ENCODE data around the gene HCFC1. TPM values are rescaled to one million over a fixed set of nuclear protein-coding genes. Genes with fewer than 3 reads are reported as not detected.

HCFC1 gene
- total and polyA plus RNA-seq, 7 donors, result 15.1 to 50.1 (median 33.1) TPM

- Histone ChIP-seq H3K27me3 (ENCODE audit: insufficient read depth in 3 of 3, low read length in 2 of 3) (peaks cover 0 to 51% (median 1%) of the 10 kb centered on the region in 3 donors), H3K9me3 (no peaks in the 10 kb centered on the region), H3K4me1 (no peaks in the 10 kb centered on the region), H3K36me3 (ENCODE audit: insufficient read depth in 1 of 2, low read depth in 1 of 2) (no peaks in the 10 kb centered on the region), H3K27ac (no peak overlapping the region), H3K4me3 (no peak overlapping the region)
- intact Hi-C loops (cut with DNase I), result no loop called here
- WGBS, 3 donors, result 80 to 87% (median 84%) methylated on average over 9 to 12 of the region's 12 CpGs
- no peak for TF ChIP-seq CTCF (IDR thresholded peaks at IDR 0.05)
- ATAC-seq (no peak), DNase-seq (no peak)
These were observed 64.2 kb downstream of the HCFC1 start for GRCh38 chrX:153907456-153907855.

GRCh38 chrX:153906126-153906917, 65.3 kb downstream of the HCFC1 start:
- intact Hi-C loops (cut with DNase I), result no loop called here
- H3K4me3 ChIP-seq, result no peak overlapping the region
- H3K36me3 ChIP-seq (ENCODE audit: insufficient read depth in 1 of 2, low read depth in 1 of 2), result no peaks in the 10 kb centered on the region
- H3K9me3 ChIP-seq, result no peaks in the 10 kb centered on the region
- TF ChIP-seq CTCF (IDR thresholded peaks at IDR 0.05), result no peak
- 58 to 70% (median 69%) methylated on average over 15 to 27 of the region's 27 CpGs for WGBS, 3 donors
- no peak for ATAC-seq
- H3K4me1 ChIP-seq, result no peaks in the 10 kb centered on the region
- no peak overlapping the region for H3K27ac ChIP-seq
- H3K27me3 ChIP-seq (ENCODE audit: insufficient read depth in 3 of 3, low read length in 2 of 3), result peaks cover 0 to 41% (median 1%) of the 10 kb centered on the region in 3 donors
- no peak for DNase-seq

DNA sequence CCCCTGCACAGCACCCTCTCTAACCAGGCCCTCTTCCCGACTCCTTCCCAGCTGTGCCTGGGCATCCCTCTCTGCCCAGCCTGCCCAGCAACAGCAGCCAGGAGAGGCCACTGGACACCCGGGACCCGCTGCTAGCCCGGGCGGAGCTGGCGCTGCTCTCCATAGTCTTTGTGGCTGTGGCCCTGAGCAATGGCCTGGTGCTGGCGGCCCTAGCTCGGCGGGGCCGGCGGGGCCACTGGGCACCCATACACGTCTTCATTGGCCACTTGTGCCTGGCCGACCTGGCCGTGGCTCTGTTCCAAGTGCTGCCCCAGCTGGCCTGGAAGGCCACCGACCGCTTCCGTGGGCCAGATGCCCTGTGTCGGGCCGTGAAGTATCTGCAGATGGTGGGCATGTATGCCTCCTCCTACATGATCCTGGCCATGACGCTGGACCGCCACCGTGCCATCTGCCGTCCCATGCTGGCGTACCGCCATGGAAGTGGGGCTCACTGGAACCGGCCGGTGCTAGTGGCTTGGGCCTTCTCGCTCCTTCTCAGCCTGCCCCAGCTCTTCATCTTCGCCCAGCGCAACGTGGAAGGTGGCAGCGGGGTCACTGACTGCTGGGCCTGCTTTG, 66.0 kb downstream of the HCFC1 start:
- H3K27ac ChIP-seq, result no peak overlapping the region
- no peaks in the 10 kb centered on the region for H3K9me3 ChIP-seq
- H3K27me3 ChIP-seq (ENCODE audit: insufficient read depth in 3 of 3, low read length in 2 of 3), result peaks cover 0 to 40% (median 1%) of the 10 kb centered on the region in 3 donors
- ATAC-seq (no peak), DNase-seq (no peak)
- no peaks in the 10 kb centered on the region for H3K4me1 ChIP-seq
- 24 to 58% (median 43%) methylated on average over 18 to 32 of the region's 32 CpGs for WGBS, 3 donors
- TF ChIP-seq CTCF (IDR thresholded peaks at IDR 0.05), result no peak
- no peaks in the 10 kb centered on the region for H3K36me3 ChIP-seq (ENCODE audit: insufficient read depth in 1 of 2, low read depth in 1 of 2)
- intact Hi-C loops (cut with DNase I), result no loop called here
- peak overlapping the region; percentile 44 for H3K4me3 ChIP-seq

- intact Hi-C loops (cut with DNase I), result no loop called here
- Histone ChIP-seq H3K4me3 (peak within 1 kb of the TSS; percentile 44), H3K27me3 (ENCODE audit: insufficient read depth in 3 of 3, low read length in 2 of 3) (peaks cover 0 to 38% (median 0%) of the 10 kb centered on the region in 3 donors), H3K27ac (no peak within 1 kb of the TSS), H3K4me1 (no peaks in the 10 kb centered on the region), H3K36me3 (ENCODE audit: insufficient read depth in 1 of 2, low read depth in 1 of 2) (no peaks in the 10 kb centered on the region), H3K9me3 (no peaks in the 10 kb centered on the region)
- ATAC-seq (peak in 3 of 4 donors; percentile 12 to 42 (median 12)), DNase-seq (no peak)
- no peak for TF ChIP-seq CTCF (IDR thresholded peaks at IDR 0.05)
- 27 to 57% (median 56%) methylated on average over 12 to 26 of the region's 26 CpGs for WGBS, 3 donors
These were observed 67.3 kb downstream of the HCFC1 start, which contains the start of gene AVPR2 for GRCh38 chrX:153903991-153904957. TSS of gene AVPR2 (plus strand) at chrX:153904673. CDS start at chrX:153905146, 473 bp downstream.
